GM18505 (cell line): ENCODE results near the gene PAX4.

Experiments
- ATAC-seq: cut with Tn5 transposase; IDR thresholded peaks from one replicate; pipeline ENCODE4 v1.9.1; 2021; ENCODE audit not compliant: unreplicated experiment
- POLR2A ChIP-seq: IDR thresholded peaks from 4 replicates; pipeline ENCODE4 v1.6.1; 2011; ENCODE audit warnings: borderline replicate concordance; ENCODE audit not compliant: insufficient read depth, insufficient read length; ENCODE audit errors: extremely low read depth

The PAX4 gene

DNA sequence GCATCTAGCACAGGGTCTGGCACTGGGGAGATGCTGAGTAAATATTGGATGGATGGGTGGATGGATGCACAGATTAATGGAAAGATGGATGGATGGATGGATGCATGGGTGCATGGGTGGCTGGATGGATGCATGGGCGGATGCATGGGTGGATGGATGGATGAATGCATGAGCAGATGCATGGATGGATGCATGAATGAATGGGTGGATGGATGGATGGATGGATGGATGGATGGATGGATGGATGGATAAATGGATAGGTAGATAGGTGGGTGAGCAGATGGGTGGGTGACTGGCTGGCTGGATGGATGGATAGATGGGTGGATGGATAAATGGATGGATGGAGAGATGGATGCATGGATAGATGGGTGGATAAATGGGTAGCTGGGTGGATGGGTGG lies 5.7 kb downstream of the PAX4 start:
- no peak for ATAC-seq
- no peak for TF ChIP-seq POLR2A

DNA sequence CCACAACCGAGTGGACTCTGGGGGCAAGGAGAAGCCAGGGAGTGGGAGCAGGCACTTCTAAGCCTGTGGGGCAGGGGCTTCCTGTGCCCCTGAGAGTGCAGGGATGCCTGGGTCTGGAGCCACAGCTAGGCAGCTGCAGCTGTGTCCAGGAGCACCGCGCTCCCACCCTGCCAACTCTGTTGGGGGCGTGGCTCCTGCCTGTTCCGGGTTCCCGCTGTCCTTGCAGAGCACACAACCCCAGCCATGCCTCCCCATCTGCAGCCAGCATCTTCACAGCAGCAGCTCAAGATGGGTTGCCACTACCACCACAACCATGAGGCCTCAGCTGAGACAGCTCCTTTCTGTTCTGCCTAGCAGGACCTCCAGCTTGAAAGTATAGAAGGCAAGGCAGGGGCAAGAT lies 8.6 kb downstream of the PAX4 start:
- ATAC-seq = no peak
- no peak for TF ChIP-seq POLR2A

GRCh38 chr7:127608446-127608845 lies 9.5 kb downstream of the PAX4 start:
- no peak for TF ChIP-seq POLR2A
- no peak for ATAC-seq

GRCh38 chr7:127600885-127601284 lies 17.1 kb downstream of the PAX4 start:
- no peak for ATAC-seq
- no peak for TF ChIP-seq POLR2A

- ATAC-seq = no peak
- TF ChIP-seq POLR2A = no peak
Measured at GRCh38 chr7:127598318-127598717, 19.6 kb downstream of the PAX4 start.

- no peak for ATAC-seq
- TF ChIP-seq POLR2A = no peak
Measured at GRCh38 chr7:127595737-127596136, 22.2 kb downstream of the PAX4 start.

- ATAC-seq = no peak
Measured at GRCh38 chr7:127594490-127594889, 23.5 kb downstream of the PAX4 start.

GRCh38 chr7:127592550-127592949 lies 25.4 kb downstream of the PAX4 start:
- no peak for ATAC-seq
- no peak for TF ChIP-seq POLR2A

More at GRCh38 chr7:127594490-127594889, 23.5 kb downstream of the PAX4 start:
- no peak for TF ChIP-seq POLR2A

DNA sequence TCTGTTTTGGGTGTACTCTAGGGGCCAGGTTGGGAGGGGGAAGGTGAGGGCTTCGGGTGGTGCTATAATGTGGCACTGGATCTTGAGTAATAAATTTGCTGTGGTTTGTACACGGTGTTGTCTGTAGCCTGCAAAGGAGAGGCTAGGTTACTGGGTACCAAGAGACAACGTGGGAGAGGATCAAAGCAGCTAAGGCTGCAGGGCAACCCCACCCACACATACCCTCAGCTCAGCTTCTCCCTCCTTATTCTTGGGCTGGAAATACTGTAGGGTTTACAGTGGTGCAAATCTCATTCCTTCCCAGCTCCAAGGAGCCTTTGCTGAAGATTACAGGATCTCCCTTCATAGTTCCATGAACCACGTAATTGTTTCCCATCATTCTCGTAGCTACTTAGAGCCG lies 26.4 kb downstream of the PAX4 start:
- TF ChIP-seq POLR2A = no peak
- no peak for ATAC-seq

DNA sequence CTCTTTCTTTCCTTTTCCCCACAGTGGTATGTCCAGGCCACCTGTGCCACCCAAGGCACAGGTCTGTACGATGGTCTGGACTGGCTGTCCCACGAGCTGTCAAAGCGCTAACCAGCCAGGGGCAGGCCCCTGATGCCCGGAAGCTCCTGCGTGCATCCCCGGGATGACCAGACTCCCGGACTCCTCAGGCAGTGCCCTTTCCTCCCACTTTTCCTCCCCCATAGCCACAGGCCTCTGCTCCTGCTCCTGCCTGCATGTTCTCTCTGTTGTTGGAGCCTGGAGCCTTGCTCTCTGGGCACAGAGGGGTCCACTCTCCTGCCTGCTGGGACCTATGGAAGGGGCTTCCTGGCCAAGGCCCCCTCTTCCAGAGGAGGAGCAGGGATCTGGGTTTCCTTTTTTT lies 26.8 kb downstream of the PAX4 start:
- no peak for TF ChIP-seq POLR2A
- no peak for ATAC-seq

DNA sequence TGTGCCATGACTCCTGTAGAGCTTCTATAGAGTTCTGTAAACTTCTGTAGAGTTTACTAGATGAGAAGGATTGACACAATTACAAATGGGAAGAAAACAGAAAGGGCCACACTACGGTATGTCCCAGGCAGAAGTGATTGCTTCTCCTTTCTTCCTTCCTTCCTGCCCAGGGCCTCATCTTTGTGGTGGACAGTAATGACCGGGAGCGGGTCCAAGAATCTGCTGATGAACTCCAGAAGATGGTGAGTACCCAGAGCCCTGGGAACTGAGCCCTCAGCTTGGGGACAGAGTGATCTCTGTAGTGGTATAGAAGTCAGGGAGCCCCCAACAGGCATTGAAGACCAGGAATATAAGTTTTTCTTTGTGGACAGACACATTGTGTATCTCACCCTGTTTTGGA lies 28.0 kb downstream of the PAX4 start:
- no peak for TF ChIP-seq POLR2A
- no peak for ATAC-seq

- no peak for TF ChIP-seq POLR2A
- peak; percentile 9 for ATAC-seq
Measured at GRCh38 chr7:127588697-127589482, 29.1 kb downstream of the PAX4 start.

DNA sequence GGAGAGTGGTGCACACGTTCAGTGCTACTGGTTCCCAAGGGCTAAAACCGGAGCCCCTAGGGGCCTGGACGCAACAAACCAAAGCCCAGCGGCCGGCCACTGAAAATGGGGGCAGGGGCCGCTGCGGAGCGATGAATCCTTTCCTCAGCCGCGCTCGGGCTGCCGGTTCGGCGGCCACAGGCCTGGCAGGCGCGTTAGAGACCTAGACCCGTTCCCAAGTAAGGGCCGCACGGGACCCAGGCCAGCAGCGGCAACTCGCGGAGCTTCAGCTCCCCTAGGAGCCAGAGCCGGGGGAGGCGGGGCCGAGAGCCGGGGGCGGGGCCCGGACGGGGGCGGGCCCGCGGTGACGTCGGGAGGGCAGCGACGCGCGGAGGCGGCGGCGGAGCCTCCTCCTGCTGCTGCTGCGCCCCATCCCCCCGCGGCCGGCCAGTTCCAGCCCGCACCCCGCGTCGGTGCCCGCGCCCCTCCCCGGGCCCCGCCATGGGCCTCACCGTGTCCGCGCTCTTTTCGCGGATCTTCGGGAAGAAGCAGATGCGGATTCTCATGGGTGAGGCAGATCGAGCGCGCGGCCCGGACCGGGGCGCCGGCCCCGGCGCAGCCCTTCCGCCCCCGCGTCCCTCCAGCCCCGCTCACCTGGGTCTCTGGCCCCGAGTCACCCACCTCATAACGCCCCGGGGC lies 29.8 kb downstream of the PAX4 start, which contains the start of gene ARF5:
Gene ARF5 (plus strand): TSS at position 393 of the 678 bp plus-strand sequence. CDS start 88 bp downstream, at position 481.
- peak; percentile 68 for TF ChIP-seq POLR2A
- ATAC-seq = peak; percentile 78

DNA sequence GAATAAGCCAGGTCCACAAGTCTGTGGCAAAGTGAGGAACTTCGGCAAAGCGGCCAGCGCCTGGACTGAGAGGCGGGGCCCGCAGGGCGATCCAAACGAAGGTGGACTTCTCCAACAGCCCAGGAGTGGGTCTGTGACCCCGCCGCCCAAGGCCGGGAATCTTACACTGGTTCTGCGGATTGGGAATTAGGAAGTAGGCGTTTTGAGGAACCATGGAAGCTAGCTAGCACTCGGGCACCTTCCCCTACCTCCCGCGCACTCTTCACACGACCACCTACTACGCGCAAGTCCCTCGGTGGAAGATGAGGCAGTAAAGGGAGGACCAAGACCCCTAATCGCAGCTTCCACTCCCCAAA lies 30.3 kb downstream of the PAX4 start:
- no peak for TF ChIP-seq POLR2A
- no peak for ATAC-seq
